Occipital lobe (tissue), 2 donors: ENCODE measurements around the gene DDRGK1. TPM values are rescaled to one million over a fixed set of nuclear protein-coding genes. Genes with fewer than 3 reads are reported as not detected.
A peak's percentile ranks its signal among the peaks of the same experiment; 100 is the strongest.

ENCODE experiments used
- DNase-seq: peaks from one replicate; lab custom pipeline; 2025; lab: John Stamatoyannopoulos, UW
- total RNA-seq: library from RNA; depleted of rRNA; stranded (reverse); fragments of >200 nt; gene quantifications from one replicate; pipeline ENCODE4 v1.2.3, GENCODE V29; 2014

DDRGK1 gene
- 22.6 TPM for total RNA-seq

- peak; percentile 88 for DNase-seq
Measured at GRCh38 chr20:3204124-3204794, at the start of gene DDRGK1. Gene DDRGK1, minus strand, starts transcription at chr20:3204682. Its CDS starts 55 bp downstream, at chr20:3204627.

GRCh38 chr20:3251806-3252205 lies 47.3 kb upstream of the DDRGK1 start:
- DNase-seq, result no peak

- DNase-seq, result no peak
Measured at GRCh38 chr20:3250091-3250504, 45.6 kb upstream of the DDRGK1 start.

GRCh38 chr20:3248993-3249347 lies 44.5 kb upstream of the DDRGK1 start:
- no peak for DNase-seq

GRCh38 chr20:3248167-3248992 lies 43.9 kb upstream of the DDRGK1 start:
- no peak for DNase-seq

GRCh38 chr20:3247638-3248037 lies 43.2 kb upstream of the DDRGK1 start:
- DNase-seq, result no peak

- no peak for DNase-seq
Measured at GRCh38 chr20:3246682-3247081, 42.2 kb upstream of the DDRGK1 start.

GRCh38 chr20:3245711-3246110 lies 41.2 kb upstream of the DDRGK1 start:
- no peak for DNase-seq

GRCh38 chr20:3245156-3245555 lies 40.7 kb upstream of the DDRGK1 start:
- DNase-seq, result no peak

GRCh38 chr20:3244613-3245012 lies 40.1 kb upstream of the DDRGK1 start:
- no peak for DNase-seq

- DNase-seq, result no peak
Measured at GRCh38 chr20:3243718-3244358, 39.4 kb upstream of the DDRGK1 start.

GRCh38 chr20:3242172-3242692 lies 37.8 kb upstream of the DDRGK1 start:
- no peak for DNase-seq

GRCh38 chr20:3240776-3241363 lies 36.4 kb upstream of the DDRGK1 start:
- no peak for DNase-seq

GRCh38 chr20:3239867-3240775 lies 35.6 kb upstream of the DDRGK1 start:
- DNase-seq, result no peak

GRCh38 chr20:3239026-3239866 lies 34.8 kb upstream of the DDRGK1 start, which contains the start of gene SLC4A11:
Gene SLC4A11, minus strand, starts transcription at chr20:3239190. Its CDS starts 53 bp downstream, at chr20:3239137.
- DNase-seq, result no peak

GRCh38 chr20:3238616-3239025 lies 34.1 kb upstream of the DDRGK1 start:
- no peak for DNase-seq

GRCh38 chr20:3237958-3238615 lies 33.6 kb upstream of the DDRGK1 start:
- no peak for DNase-seq

GRCh38 chr20:3237011-3237957 lies 32.8 kb upstream of the DDRGK1 start:
- no peak for DNase-seq
